Neural cell (in vitro differentiated cells): ENCODE data around the gene ACADM.

Experiments
- EZH2 ChIP-seq: fragments of 200-600, 300-800 bp; shearing (Covaris generic), sonication (generic); IDR thresholded peaks from 2 replicates; pipeline ENCODE4 v1.6.1; 2014; ENCODE audit warnings: antibody characterized with exemption, low read length, borderline replicate concordance, mild to moderate bottlenecking; ENCODE audit not compliant: insufficient read depth, poor library complexity, severe bottlenecking
- REST ChIP-seq: IDR thresholded peaks from 2 replicates; pipeline ENCODE4 v1.6.1; 2012; ENCODE audit warnings: borderline replicate concordance
- TAF1 ChIP-seq: IDR thresholded peaks from 2 replicates; pipeline ENCODE4 v1.6.1; 2012; ENCODE audit warnings: low read depth
- TF ChIP-seq, protein P1 (sequence below): fragments of 450-650 bp; IDR thresholded peaks from 2 replicates; pipeline ENCODE4 v1.5.1; 2014; ENCODE audit warnings: antibody characterized with exemption, mild to moderate bottlenecking, moderate library complexity; ENCODE audit not compliant: poor library complexity, severe bottlenecking

GRCh38 chr1:75730432-75730831, 5.9 kb downstream of the ACADM start:
- TF ChIP-seq EZH2 (no peak), REST (no peak), TAF1 (no peak)
- TF ChIP-seq, protein P1, sequence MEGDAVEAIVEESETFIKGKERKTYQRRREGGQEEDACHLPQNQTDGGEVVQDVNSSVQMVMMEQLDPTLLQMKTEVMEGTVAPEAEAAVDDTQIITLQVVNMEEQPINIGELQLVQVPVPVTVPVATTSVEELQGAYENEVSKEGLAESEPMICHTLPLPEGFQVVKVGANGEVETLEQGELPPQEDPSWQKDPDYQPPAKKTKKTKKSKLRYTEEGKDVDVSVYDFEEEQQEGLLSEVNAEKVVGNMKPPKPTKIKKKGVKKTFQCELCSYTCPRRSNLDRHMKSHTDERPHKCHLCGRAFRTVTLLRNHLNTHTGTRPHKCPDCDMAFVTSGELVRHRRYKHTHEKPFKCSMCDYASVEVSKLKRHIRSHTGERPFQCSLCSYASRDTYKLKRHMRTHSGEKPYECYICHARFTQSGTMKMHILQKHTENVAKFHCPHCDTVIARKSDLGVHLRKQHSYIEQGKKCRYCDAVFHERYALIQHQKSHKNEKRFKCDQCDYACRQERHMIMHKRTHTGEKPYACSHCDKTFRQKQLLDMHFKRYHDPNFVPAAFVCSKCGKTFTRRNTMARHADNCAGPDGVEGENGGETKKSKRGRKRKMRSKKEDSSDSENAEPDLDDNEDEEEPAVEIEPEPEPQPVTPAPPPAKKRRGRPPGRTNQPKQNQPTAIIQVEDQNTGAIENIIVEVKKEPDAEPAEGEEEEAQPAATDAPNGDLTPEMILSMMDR: no peak
